Activated T-cell treated with anti-CD3 and anti-CD28 coated beads, Interleukin-2, amount 50 U/mL, for 72 hours (primary cell): ENCODE results near the gene NLRX1. TPM values are rescaled to one million over a fixed set of nuclear protein-coding genes. Genes with fewer than 3 reads are reported as not detected.
A peak's percentile ranks its signal among the peaks of the same experiment; 100 is the strongest.
"Not testable (repeated sequence)": the region's sequence is repeated elsewhere in the genome, so short reads cannot be mapped to it uniquely, and the experiment has no call there.

ENCODE experiments used
- ATAC-seq, 2 donors: fragments of 150-1000 bp; cut with Tn5 transposase; replicated peaks in 1 of 2; 2 replicates each; pipeline ENCODE4 v1.10.0; 2021; ENCODE audit warnings: moderate library complexity in 2 of 2, mild to moderate bottlenecking in 1 of 2
- DNase-seq, 2 donors: peaks; one replicate each; pipeline ENCODE4 v3.0.0; 2021 to 2022; ENCODE audit warnings: mixed read lengths in 1 of 2
- H3K27ac Mint-ChIP-seq: one replicate; pipeline ENCODE4 v1.8.0; 2022; ENCODE audit warnings: mild to moderate bottlenecking, moderate library complexity, mixed read lengths
- H3K27me3 Mint-ChIP-seq: one replicate; pipeline ENCODE4 v1.8.0; 2022; ENCODE audit warnings: low read depth, mixed read lengths
- H3K36me3 Mint-ChIP-seq, 2 donors: one replicate each; pipeline ENCODE4 v1.8.0; 2022; ENCODE audit warnings: mixed read lengths in 2 of 2, mild to moderate bottlenecking in 1 of 2; ENCODE audit not compliant: insufficient read depth in 2 of 2
- H3K4me1 Mint-ChIP-seq: one replicate; pipeline ENCODE4 v1.8.0; 2022; ENCODE audit warnings: low read depth, mixed read lengths
- H3K4me3 Mint-ChIP-seq, 2 donors: one replicate each; pipeline ENCODE4 v1.8.0; 2022; ENCODE audit warnings: mild to moderate bottlenecking in 2 of 2, mixed read lengths in 2 of 2, moderate library complexity in 2 of 2
- H3K9me3 Mint-ChIP-seq, 2 donors: one replicate each; pipeline ENCODE4 v1.8.0; 2022; ENCODE audit warnings: mixed read lengths in 2 of 2
- total RNA-seq, 2 donors: library from RNA; stranded (reverse); gene quantifications; one replicate each; pipeline ENCODE4 v1.2.3, GENCODE V29; 2022

NLRX1 gene, protein sequence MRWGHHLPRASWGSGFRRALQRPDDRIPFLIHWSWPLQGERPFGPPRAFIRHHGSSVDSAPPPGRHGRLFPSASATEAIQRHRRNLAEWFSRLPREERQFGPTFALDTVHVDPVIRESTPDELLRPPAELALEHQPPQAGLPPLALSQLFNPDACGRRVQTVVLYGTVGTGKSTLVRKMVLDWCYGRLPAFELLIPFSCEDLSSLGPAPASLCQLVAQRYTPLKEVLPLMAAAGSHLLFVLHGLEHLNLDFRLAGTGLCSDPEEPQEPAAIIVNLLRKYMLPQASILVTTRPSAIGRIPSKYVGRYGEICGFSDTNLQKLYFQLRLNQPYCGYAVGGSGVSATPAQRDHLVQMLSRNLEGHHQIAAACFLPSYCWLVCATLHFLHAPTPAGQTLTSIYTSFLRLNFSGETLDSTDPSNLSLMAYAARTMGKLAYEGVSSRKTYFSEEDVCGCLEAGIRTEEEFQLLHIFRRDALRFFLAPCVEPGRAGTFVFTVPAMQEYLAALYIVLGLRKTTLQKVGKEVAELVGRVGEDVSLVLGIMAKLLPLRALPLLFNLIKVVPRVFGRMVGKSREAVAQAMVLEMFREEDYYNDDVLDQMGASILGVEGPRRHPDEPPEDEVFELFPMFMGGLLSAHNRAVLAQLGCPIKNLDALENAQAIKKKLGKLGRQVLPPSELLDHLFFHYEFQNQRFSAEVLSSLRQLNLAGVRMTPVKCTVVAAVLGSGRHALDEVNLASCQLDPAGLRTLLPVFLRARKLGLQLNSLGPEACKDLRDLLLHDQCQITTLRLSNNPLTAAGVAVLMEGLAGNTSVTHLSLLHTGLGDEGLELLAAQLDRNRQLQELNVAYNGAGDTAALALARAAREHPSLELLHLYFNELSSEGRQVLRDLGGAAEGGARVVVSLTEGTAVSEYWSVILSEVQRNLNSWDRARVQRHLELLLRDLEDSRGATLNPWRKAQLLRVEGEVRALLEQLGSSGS
- 10 to 100 TPM; 19.3 to 26.7 TPM for total RNA-seq

DNA sequence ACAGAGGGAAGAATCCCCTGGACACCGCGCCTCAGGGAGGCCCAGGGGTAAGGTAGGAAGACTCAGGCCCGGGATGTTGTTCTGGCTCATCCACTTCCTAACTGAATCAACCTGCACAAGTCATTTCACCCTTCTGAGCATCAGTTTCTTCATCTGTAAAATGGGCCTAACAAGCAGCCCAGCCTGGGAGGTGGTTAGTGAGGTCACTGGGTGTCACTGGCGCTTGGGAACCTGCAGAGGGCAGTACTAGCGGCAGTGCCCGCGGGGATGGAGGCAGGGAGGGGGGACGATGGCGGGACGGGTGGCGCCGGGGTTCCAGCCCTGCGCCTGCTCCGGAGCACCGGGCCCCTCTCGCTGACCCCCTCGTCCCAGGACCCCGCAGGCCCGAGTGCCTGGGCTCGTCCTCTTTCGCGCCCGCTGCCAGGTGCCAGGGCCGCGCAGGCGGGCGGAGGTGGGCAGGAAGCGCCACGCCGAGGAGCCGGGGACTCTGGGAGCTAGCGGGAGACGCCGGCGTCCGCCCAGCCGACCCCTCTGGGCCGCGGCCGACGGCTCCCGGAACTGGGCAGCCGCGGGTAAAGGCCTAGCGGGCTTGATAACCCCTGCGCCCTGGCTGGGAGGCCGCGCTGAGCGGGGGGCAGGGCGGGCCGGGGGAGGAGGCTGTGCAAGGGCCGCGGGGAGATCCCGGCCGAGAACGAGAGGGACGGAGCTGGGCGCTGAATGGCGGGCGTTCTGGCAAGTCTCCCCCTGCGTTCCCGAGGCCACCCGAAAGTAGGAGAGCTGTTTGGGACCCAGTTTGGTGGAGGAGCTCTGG lies at the start of gene NLRX1:
NLRX1 (plus strand) TSS at position 255 of the 811 bp plus-strand sequence. CDS start 2,679 bp downstream, outside the sequence.
- DNase-seq: peak; percentile 87 to 89
- H3K9me3 Mint-ChIP-seq: no peaks in the 10 kb centered on the region
- H3K27ac Mint-ChIP-seq: peak within 1 kb of the TSS; percentile 80
- H3K36me3 Mint-ChIP-seq: no peaks in the 10 kb centered on the region
- H3K4me3 Mint-ChIP-seq: peak within 1 kb of the TSS; percentile 95 to 96
- H3K4me1 Mint-ChIP-seq: peaks cover 18% of the 10 kb centered on the region
- no peaks in the 10 kb centered on the region for H3K27me3 Mint-ChIP-seq
- peak; percentile 93 to 95 for ATAC-seq

DNA sequence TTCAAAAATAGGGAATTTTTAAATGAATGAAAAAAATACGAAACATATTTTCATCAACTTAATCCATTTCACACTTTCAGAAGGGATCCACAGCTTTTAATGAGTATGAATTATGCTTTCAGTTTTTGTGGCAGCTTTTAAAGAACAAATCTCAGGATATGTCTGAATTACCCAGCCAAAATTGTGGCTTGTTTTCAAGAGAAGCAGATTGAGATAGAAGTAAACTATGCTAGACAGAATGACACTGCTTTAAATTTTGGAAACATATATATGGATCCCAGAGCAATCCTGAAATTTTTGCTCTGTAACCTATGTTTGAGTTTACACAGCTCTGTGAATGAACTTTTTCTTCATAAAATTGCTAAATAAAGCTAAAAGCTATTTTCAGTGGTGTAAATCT lies 49.6 kb upstream of the NLRX1 start:
- H3K27ac Mint-ChIP-seq: no peak overlapping the region
- no peaks in the 10 kb centered on the region for H3K9me3 Mint-ChIP-seq
- no peak overlapping the region for H3K4me3 Mint-ChIP-seq
- no peak for DNase-seq
- no peaks in the 10 kb centered on the region for H3K27me3 Mint-ChIP-seq
- no peak for ATAC-seq
- H3K36me3 Mint-ChIP-seq: peaks cover 4 to 8% of the 10 kb centered on the region in 2 donors
- H3K4me1 Mint-ChIP-seq: peaks cover 58% of the 10 kb centered on the region

DNA sequence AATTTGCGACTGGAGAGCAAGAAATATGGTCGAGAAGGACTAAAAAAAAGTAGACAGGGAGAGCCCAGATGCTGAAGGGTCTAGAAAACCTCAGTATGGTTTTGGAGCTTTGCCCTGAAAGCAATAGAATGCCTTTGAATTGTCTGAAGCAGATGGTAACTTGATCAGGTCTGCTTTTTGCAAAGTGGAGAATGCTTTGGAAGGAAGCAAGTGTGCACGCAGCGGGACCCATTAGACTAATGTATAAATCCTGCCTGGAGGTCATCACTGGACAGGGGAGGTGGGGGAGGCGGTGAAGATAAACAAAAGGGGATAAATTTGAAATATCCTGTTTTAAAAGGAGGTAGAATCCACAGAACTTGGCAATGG lies 47.9 kb upstream of the NLRX1 start:
- H3K36me3 Mint-ChIP-seq: peaks cover 2 to 6% of the 10 kb centered on the region in 2 donors
- H3K4me3 Mint-ChIP-seq: peak overlapping the region; percentile 94
- DNase-seq (no peak), ATAC-seq (no peak)
- no peaks in the 10 kb centered on the region for H3K27me3 Mint-ChIP-seq
- peaks cover 44% of the 10 kb centered on the region for H3K4me1 Mint-ChIP-seq
- peak overlapping the region; percentile 82 for H3K27ac Mint-ChIP-seq
- no peaks in the 10 kb centered on the region for H3K9me3 Mint-ChIP-seq

DNA sequence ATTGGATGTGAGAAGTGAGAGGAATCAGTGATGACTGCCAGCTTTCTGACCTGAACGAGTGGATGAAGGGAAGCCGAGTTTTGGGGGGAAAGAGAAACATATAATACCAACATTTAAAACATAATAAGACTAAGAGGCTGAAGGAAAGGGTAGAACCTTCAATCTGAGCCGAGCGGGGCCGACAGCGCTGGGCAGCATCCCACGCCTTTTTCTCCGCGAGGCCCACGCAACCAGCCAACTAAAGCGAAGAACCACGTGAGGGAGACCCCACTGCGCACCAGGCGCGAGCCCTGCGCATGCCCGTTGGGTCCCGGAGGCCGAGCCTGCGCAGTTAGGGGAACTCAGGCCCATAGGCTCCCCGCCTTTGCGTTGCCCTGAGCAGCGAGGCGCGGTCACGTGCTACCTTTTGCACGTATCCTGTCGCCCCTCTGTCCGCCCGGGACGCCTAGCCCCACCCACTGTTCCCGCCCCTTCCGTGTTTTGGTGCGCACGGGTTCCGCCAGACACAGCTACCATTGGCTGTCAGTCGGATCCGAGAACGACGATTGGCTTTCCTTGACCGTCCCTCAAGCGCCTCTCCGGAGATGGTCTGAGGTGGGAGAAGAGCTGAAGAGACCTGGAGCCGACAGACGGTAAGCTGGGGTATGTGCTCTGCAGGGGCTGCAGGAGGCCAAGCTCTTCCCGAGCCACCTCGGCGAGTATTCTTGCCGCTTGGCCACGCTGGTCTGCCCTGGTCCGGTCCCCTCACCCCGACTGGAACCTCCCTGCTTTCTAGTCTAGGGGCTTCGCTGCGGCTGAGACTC lies 47.3 kb upstream of the NLRX1 start, which contains the start of gene HINFP:
HINFP (plus strand) TSS at position 573 of the 803 bp plus-strand sequence. CDS start 5,365 bp downstream, outside the sequence.
- DNase-seq: peak; percentile 99 to 100
- H3K27ac Mint-ChIP-seq: peak within 1 kb of the TSS; percentile 91
- peak within 1 kb of the TSS; percentile 94 for H3K4me3 Mint-ChIP-seq
- no peaks in the 10 kb centered on the region for H3K27me3 Mint-ChIP-seq
- peaks cover 39% of the 10 kb centered on the region for H3K4me1 Mint-ChIP-seq
- H3K9me3 Mint-ChIP-seq: no peaks in the 10 kb centered on the region
- H3K36me3 Mint-ChIP-seq: peaks cover 2 to 6% of the 10 kb centered on the region in 2 donors
- ATAC-seq: peak; percentile 97 to 98

DNA sequence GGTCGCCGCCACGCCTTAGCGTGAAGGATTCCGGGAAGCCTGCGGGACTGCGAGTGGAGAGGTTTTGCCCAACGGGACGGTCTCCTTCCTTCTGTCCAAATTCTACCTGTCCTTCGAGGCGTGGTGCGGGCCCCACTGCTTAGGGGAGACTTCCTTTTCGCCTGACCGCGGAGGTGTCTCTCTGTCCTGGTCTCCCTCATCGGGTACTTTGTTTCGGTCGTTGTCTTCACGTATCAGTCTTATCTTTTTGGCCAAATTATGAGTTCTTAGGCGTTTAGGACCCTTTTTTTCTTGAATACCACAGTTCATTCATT lies 46.8 kb upstream of the NLRX1 start:
- ATAC-seq (peak in 1 of 2 donors; percentile 3), DNase-seq (no peak)
- Mint-ChIP-seq H3K27ac (peak overlapping the region; percentile 91), H3K4me3 (peak overlapping the region; percentile 94), H3K4me1 (peaks cover 37% of the 10 kb centered on the region), H3K9me3 (no peaks in the 10 kb centered on the region), H3K36me3 (peaks cover 2 to 7% of the 10 kb centered on the region in 2 donors), H3K27me3 (no peaks in the 10 kb centered on the region)

DNA sequence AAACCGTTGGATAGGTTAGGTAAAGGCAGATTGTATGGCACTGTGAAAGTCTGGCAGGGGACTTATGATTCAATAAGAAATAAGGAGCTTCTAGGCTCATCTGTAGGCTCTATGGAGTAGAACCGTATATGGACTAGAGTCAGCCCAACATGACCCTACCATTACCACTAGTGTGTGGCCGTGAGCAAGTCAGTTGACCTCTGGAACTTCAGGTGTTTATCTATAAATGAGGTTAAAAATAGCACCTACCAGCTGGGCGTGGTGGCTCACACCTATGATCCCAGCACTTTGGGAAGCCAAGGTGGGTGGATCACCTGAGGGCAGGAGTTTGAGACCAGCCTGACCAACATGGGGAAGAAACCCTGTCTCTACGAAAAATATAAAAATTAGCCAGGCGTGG lies 42.7 kb upstream of the NLRX1 start:
- DNase-seq (no peak), ATAC-seq (no peak)
- H3K9me3 Mint-ChIP-seq: no peaks in the 10 kb centered on the region
- peaks cover 2 to 14% of the 10 kb centered on the region in 2 donors for H3K36me3 Mint-ChIP-seq
- H3K4me3 Mint-ChIP-seq: no peak overlapping the region
- H3K4me1 Mint-ChIP-seq: peaks cover 31% of the 10 kb centered on the region
- H3K27me3 Mint-ChIP-seq: no peaks in the 10 kb centered on the region
- no peak overlapping the region for H3K27ac Mint-ChIP-seq

DNA sequence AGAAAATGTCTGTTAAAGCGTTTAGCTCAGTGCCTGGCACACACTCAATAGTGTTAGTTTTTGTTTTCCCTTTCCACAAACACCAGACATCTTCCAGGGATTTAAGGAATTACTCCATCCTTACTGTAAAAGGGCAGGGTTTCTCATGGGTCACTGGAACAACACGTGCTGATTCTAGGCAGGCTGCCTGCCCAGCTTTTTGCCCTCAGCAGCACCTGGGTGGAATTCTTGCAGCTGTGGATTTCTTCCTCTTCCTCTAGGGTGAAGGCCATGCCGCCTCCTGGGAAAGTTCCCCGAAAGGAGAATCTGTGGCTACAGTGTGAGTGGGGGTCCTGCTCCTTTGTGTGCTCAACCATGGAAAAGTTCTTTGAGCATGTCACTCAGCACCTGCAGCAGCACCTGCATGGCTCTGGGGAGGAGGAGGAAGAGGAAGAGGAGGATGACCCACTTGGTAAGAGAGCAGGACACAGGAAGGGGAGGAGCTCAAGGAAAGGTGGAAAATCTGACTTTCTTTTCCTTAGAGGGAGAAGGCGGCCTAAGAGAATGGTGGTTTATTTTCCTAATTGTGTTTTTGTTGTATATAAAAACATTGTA lies 41.8 kb upstream of the NLRX1 start:
- Mint-ChIP-seq H3K27ac (peak overlapping the region; percentile 18), H3K27me3 (no peaks in the 10 kb centered on the region), H3K9me3 (no peaks in the 10 kb centered on the region), H3K36me3 (peaks cover 2 to 14% of the 10 kb centered on the region in 2 donors), H3K4me1 (peaks cover 26% of the 10 kb centered on the region), H3K4me3 (no peak overlapping the region)
- ATAC-seq (no peak), DNase-seq (no peak)

DNA sequence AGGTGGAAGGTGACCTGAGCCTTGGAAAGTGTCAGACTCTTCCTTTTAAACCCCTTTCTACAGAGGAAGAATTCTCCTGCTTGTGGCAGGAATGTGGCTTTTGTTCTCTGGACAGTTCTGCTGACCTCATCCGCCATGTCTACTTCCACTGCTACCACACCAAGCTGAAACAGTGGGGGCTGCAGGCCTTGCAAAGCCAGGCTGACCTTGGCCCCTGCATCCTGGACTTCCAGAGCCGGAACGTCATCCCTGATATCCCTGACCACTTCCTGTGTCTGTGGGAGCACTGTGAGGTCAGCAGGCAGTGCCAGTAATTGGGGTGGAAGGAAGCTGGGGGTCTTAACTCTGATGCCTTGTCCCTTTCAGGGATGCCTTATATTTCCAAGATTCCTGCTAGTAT lies 37.9 kb upstream of the NLRX1 start:
- no peak for ATAC-seq
- no peaks in the 10 kb centered on the region for H3K27me3 Mint-ChIP-seq
- no peak overlapping the region for H3K27ac Mint-ChIP-seq
- peaks cover 10% of the 10 kb centered on the region for H3K4me1 Mint-ChIP-seq
- H3K4me3 Mint-ChIP-seq: no peak overlapping the region
- no peaks in the 10 kb centered on the region for H3K9me3 Mint-ChIP-seq
- peaks cover 6 to 18% of the 10 kb centered on the region in 2 donors for H3K36me3 Mint-ChIP-seq
- no peak for DNase-seq

DNA sequence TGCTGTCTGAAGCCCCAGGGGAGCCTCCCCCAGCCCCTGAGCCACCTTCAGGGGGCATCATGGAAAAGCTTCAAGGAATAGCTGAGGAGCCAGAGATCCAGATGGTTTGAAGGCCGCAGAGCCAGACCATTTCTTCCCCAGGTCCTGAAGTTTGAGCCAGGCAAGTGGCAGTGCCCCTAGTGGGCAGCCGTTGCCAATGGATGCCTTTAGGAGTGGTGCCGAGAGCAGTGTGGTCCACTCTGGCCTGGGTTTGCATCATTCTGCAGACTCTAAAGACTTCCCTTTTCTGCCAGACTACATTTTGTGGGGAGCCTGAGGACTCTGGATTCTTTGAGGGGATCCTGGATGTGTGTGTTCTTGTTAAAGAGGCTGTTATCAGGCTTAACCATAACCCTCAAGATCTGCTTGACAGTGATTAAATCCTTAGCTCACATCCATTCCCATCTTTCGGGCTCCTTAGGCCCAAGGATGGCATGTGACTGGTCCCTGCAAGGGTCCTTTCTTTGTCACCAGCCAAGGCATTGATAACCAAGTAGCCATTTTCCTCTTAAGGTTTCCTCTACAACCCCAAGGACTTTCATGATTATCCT lies 34.0 kb upstream of the NLRX1 start:
- H3K36me3 Mint-ChIP-seq: peaks cover 6 to 11% of the 10 kb centered on the region in 2 donors
- no peak for DNase-seq

DNA sequence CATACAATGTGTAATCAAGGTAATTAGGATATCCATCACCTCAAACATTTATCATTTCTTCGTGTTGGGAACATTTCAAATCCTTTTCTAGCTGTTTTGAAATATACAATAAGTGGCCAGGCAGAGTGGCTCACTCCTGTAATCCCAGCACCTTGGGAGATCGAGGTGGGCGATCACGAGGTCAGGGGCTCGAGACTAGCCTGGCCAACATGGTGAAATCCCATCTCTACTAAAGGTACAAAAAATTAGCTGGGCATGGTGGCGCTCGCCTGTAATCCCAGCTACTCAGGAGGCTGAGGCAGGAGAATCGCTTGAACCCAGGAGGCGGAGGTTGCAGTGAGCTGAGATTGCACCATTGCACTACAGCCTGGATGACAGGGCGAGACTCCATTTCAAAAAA lies 29.2 kb upstream of the NLRX1 start:
- H3K27ac Mint-ChIP-seq, DNase-seq, H3K4me3 Mint-ChIP-seq, H3K4me1 Mint-ChIP-seq, ATAC-seq, H3K9me3 Mint-ChIP-seq, H3K27me3 Mint-ChIP-seq, H3K36me3 Mint-ChIP-seq: not testable (repeated sequence)

More for the DNA sequence above, 34.0 kb upstream of the NLRX1 start:
- no peaks in the 10 kb centered on the region for H3K9me3 Mint-ChIP-seq
- H3K4me3 Mint-ChIP-seq: no peak overlapping the region
- no peaks in the 10 kb centered on the region for H3K27me3 Mint-ChIP-seq
- H3K4me1 Mint-ChIP-seq: no peaks in the 10 kb centered on the region
- no peak overlapping the region for H3K27ac Mint-ChIP-seq
- ATAC-seq: no peak

DNA sequence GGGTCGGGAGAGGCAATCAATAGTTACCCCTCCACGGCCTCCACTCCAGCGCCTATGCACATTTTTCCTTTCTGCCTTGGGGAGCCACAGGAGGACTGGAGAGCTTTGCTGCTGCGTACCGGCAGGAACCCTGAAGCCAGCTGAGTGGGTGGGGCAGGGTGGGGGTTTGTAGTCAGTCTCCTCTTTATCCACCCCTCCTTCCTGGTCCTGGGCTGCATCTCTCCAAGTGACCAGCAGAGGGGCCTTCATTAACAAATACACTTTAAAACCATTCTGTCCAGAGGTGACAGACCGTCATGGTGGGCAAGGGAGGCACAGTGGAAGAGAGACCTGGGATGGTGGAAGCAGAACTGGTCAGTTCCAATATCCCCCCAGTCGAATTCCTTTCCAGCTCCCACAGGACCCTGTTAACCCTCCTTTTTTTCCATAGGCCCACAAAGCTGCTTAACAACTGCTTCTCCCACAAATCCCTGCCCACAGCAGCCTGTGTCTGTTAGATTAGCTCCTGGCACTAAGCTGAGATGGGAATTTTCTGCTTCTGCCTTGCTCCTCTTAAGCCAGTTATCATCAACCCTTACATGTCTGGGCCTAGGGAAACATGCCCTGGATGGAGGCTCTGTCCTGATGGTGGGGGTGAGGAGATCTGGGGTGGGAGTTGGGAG lies 23.6 kb upstream of the NLRX1 start:
- H3K9me3 Mint-ChIP-seq: no peaks in the 10 kb centered on the region
- H3K27me3 Mint-ChIP-seq: peaks cover 33% of the 10 kb centered on the region
- no peak overlapping the region for H3K27ac Mint-ChIP-seq
- DNase-seq (peak; percentile 20 to 36), ATAC-seq (peak in 1 of 2 donors; percentile 44)
- H3K36me3 Mint-ChIP-seq: no peaks in the 10 kb centered on the region
- peaks cover 14% of the 10 kb centered on the region for H3K4me1 Mint-ChIP-seq
- no peak overlapping the region for H3K4me3 Mint-ChIP-seq
